Lower leg skin (tissue), 4 donors: ENCODE data around the gene SOCS1. TPM values are rescaled to one million over a fixed set of nuclear protein-coding genes. Genes with fewer than 3 reads are reported as not detected.

ENCODE experiments used
- DNase-seq, 2 donors: peaks; one replicate each; pipeline ENCODE4 v3.0.0-alpha.2; 2019; ENCODE audit warnings: low spot score in 2 of 2
- H3K4me3 ChIP-seq: fragments of 200-600 bp; sonication (generic); 2 replicates; pipeline ENCODE4 v1.5.1; 2017; ENCODE audit warnings: mild to moderate bottlenecking, low read depth; ENCODE audit not compliant: poor library complexity, severe bottlenecking
- POLR2A ChIP-seq, 2 donors: fragments of 450-650 bp; IDR thresholded peaks; one replicate each; pipeline ENCODE4 v1.6.1; 2016 to 2017; ENCODE audit warnings: antibody characterized with exemption in 2 of 2, mild to moderate bottlenecking in 1 of 2, moderate library complexity in 1 of 2
- WGBS, 2 donors: methylation state at CpG; one replicate each; pipeline ENCODE4 v1.1.5; 2018; 5-methylcytosine and 5-hydroxymethylcytosine counted together
- intact Hi-C: fragments of 100-400 bp; cut with DNase I; formaldehyde crosslinking; loops from one replicate; pipeline ENCODE4 v1.15.0; 2023; ENCODE audit warnings: low total_unique reads
- total RNA-seq, 4 donors: library from RNA; depleted of rRNA; stranded (reverse); fragments of >200 nt; gene quantifications; one replicate each; pipeline ENCODE4 v1.1.0, GENCODE V29; 2016
- TF ChIP-seq, protein P1 (sequence below), 3 donors: fragments of 450-650 bp; IDR thresholded peaks; one replicate each; pipeline ENCODE4 v1.5.1; 2016; ENCODE audit warnings: antibody characterized with exemption in 3 of 3, mild to moderate bottlenecking in 3 of 3, moderate library complexity in 2 of 3

SOCS1 gene
- total RNA-seq, 4 donors from 2014 or later, result 7.7 to 20.6 (median 10.1) TPM

DNA sequence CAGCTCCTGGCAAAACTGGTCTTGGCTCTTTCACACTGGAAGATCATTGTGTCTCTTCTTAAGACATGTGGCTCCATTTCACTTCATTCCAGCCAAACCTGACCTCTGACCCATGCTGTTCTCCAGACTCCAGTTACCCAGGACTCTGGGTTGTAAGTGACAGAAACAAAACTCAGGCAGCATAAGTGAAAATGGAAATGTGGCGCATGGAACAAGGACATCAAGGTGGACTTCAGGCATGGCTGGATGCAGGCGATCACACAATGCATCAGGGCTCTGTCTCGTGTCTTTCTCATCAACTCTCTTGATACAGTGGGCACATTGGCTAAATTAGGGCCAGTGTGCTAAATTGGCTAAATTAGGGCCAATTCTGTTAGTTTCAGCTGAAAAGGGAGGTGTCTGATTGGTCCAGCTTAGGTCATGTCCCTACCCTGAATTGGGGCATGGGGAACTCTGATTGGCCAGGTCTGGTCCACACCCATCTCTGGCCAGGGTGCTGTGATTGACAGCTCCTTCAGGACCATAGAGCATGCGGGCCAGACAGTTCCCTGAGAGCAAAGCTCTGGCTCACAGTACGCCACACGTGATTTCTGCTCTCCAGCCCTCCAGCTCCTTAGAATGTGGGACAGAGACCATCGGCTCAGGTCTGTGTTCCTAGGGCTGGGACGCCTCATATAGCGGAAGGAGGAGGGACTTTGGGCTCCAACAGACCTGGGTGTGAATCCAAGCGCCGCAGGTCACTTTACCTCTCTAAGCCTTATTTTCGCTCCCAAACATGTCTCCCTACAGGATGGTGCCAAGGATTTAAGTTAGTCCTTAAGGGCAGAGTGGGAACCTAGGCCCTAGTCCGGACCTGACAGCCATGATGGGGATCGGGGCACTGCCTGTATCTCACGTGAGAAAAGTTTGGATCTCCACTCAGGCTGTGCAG is 17.5 kb downstream of the SOCS1 start:
- TF ChIP-seq, protein P1, sequence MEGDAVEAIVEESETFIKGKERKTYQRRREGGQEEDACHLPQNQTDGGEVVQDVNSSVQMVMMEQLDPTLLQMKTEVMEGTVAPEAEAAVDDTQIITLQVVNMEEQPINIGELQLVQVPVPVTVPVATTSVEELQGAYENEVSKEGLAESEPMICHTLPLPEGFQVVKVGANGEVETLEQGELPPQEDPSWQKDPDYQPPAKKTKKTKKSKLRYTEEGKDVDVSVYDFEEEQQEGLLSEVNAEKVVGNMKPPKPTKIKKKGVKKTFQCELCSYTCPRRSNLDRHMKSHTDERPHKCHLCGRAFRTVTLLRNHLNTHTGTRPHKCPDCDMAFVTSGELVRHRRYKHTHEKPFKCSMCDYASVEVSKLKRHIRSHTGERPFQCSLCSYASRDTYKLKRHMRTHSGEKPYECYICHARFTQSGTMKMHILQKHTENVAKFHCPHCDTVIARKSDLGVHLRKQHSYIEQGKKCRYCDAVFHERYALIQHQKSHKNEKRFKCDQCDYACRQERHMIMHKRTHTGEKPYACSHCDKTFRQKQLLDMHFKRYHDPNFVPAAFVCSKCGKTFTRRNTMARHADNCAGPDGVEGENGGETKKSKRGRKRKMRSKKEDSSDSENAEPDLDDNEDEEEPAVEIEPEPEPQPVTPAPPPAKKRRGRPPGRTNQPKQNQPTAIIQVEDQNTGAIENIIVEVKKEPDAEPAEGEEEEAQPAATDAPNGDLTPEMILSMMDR (IDR thresholded peaks at IDR 0.05), result no peak
- no peak for DNase-seq
- intact Hi-C loops, result no loop called here
- WGBS, 2 donors, result 94 to 97% methylated on average over 15 of the region's 15 CpGs
- H3K4me3 ChIP-seq, result no peak overlapping the region

DNA sequence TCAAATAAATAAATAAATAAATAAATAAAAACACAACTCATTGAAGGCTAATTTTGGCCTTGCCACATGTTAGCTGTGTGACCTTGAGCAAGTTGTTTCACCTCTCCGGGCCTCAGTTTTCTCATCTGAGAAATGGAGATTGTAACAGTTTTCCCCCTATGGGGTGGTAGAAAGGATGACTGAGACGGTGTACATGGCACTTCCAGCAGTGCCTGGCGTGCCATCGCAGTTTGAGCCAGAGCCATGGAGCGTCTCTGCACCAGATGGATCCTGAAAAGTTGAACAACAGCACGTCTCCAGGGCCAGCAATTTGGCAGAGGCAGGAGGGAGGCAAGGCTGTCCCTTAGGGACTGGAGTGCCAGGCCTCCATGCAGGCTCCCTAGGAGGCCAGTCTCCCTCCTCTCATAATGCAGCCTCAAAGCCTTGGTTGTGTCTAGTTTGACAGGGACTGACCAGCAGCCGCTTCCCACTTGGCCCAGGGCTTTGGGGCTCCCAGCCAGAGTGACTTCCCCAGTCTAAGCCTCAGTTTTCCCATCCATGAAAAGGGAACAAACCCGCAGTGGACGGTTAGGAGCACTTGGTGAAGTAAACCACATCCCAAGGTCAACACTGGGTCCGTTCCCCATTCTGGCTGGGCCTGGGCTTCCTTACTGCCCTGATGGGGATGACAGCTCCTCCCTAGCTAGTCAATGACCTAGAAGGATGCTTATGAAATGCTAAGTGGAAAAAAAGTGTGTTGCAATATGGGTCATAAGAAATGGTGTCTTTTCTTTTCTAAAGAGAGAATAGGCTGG is 19.3 kb downstream of the SOCS1 start:
- no peak overlapping the region for H3K4me3 ChIP-seq
- TF ChIP-seq, protein P1 (IDR thresholded peaks at IDR 0.05), result no peak
- DNase-seq, result no peak
- 66 to 79% methylated on average over 9 to 10 of the region's 10 CpGs for WGBS, 2 donors
- intact Hi-C loops, result no loop called here

DNA sequence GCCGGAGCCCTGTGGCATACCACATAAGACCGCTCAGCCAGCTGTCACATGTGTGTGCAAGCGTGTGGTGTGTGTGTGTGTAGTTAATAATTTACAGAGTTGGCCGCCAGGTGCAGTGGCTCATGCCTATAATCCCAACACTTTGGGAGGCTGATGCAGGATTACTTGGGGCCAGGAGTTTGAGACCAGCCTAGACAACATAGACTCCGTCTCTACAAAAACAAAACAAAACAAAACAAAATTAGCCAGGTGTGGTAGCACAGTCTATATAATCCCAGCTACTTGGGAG is 20.4 kb downstream of the SOCS1 start:
- DNase-seq, result no peak
- intact Hi-C loops, result no loop called here
- no peak for TF ChIP-seq POLR2A (IDR thresholded peaks at IDR 0.05)
- TF ChIP-seq, protein P1 (IDR thresholded peaks at IDR 0.05), result no peak
- 88 to 94% methylated on average over 5 of the region's 5 CpGs for WGBS, 2 donors
- no peak overlapping the region for H3K4me3 ChIP-seq

DNA sequence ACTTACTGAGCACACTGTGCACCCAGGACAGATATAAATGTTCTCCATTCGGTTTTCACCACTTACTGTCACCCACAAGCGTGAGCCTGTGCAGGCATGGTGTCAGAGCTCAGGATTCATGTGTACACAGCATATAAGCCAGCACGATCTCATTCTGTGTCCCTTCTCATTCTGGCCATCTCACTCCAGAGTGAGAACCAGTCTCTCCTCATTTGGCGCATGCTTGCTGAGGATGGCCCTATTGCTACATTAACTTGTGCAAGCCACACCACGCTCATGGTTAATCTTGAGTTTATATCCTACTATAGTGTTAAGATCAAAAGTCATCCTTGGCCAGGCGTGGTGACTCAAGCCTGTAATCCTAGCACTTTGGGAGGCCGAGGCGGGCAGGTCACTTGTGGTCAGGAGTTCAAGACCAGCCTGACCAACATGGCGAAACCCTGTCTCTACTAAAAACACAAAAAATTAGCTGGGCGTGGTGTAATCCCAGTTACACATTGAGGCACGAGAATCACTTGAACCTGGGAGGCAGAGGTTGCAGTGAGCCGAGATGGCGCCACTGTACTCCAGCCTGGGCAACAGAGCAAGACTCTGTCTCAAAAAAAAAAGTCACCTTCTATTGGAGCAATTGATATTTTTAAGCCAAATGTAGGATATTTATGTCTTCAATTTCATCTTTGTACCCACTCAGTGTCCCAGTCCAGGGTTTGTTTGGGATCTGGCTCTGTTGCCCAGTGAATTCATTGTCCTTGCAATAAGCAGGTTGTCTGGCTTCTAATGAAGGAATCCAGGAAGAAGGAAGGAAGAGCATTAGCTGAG is 20.9 kb downstream of the SOCS1 start:
- TF ChIP-seq, protein P1 (IDR thresholded peaks at IDR 0.05), result no peak
- no peak for TF ChIP-seq POLR2A (IDR thresholded peaks at IDR 0.05)
- no peak for DNase-seq
- H3K4me3 ChIP-seq, result no peak overlapping the region
- 90 to 94% methylated on average over 13 of the region's 13 CpGs for WGBS, 2 donors
- intact Hi-C loops, result no loop called here

DNA sequence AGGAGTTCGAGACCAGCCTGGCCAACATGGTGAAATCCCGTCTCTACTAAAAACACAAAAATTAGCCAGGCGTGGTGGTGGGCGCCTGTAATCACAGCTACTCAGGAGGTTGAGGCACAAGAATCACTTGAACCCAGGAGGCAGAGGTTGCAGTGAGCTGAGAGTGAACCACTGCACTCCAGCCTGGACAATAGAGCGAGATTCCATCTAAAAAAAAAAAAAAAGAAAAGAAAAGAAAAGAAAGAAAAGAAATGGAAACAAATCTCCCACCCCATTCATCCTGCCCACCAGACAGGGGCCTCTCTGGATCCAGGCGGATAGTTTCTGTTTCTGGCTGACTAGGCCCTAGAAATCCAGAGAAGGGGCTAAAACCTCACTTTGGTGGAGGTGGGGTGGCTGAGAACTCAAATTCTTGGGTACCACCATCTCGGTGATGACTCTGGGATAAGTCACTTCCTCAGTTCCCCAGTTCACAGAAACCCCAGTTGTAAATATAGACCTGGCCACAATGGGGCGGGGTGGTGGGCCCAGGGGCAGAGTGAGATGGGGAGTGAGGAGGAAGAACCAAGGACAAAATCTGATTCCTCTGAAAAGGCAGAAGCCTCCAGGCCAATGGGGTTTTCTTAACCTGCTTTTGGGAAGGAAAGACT is 22.2 kb downstream of the SOCS1 start:
- TF ChIP-seq, protein P1 (IDR thresholded peaks at IDR 0.05), result no peak
- no peak for TF ChIP-seq POLR2A (IDR thresholded peaks at IDR 0.05)
- DNase-seq, result no peak
- intact Hi-C loops, result no loop called here
- WGBS, 2 donors, result 89 to 94% methylated on average over 8 of the region's 8 CpGs
- no peak overlapping the region for H3K4me3 ChIP-seq
